WTC11 (cell line): ENCODE measurements around the gene SDC1. TPM values are rescaled to one million over a fixed set of nuclear protein-coding genes. Genes with fewer than 3 reads are reported as not detected.

Experiments
- ATAC-seq: fragments of 200-7000 bp; cut with Tn5 transposase; 2 replicates; pipeline ENCODE4 v1.10.0; 2021; ENCODE audit warnings: mild to moderate bottlenecking, moderate library complexity
- CTCF ChIA-PET: fragments of 300-600 bp; sonication (Branson Sonifier 250); formaldehyde crosslinking; loops from one replicate; lab custom pipeline; 2021; ENCODE audit warnings: antibody characterized with exemption; lab: Charles Lee
- POLR2A ChIA-PET: fragments of 350-600 bp; sonication (Branson Sonifier 250); formaldehyde crosslinking; loops from one replicate; lab custom pipeline; 2021; ENCODE audit warnings: antibody characterized with exemption; lab: Charles Lee
- DNase-seq: peaks from one replicate; pipeline ENCODE4 v3.0.0; 2021; ENCODE audit warnings: low spot score
- H3K27ac Mint-ChIP-seq: 2 replicates; pipeline ENCODE4 v1.8.0; 2021; ENCODE audit warnings: mixed read lengths
- H3K27me3 Mint-ChIP-seq: 2 replicates; pipeline ENCODE4 v1.8.0; 2021; ENCODE audit warnings: low read depth, mild to moderate bottlenecking, moderate library complexity, mixed read lengths
- H3K36me3 Mint-ChIP-seq: 2 replicates; pipeline ENCODE4 v1.8.0; 2021; ENCODE audit warnings: mixed read lengths
- H3K4me1 Mint-ChIP-seq: 2 replicates; pipeline ENCODE4 v1.8.0; 2022; ENCODE audit warnings: mixed read lengths
- H3K4me3 Mint-ChIP-seq: 2 replicates; pipeline ENCODE4 v1.8.0; 2021; ENCODE audit warnings: mild to moderate bottlenecking, moderate library complexity, mixed read lengths
- H3K9me3 Mint-ChIP-seq: 2 replicates; pipeline ENCODE4 v1.8.0; 2021; ENCODE audit warnings: mixed read lengths
- AR ChIP-seq: fragments of 250-450 bp; sonication (Bioruptor Pico); IDR thresholded peaks from 2 replicates; pipeline ENCODE4 v1.9.0; 2021; ENCODE audit warnings: mild to moderate bottlenecking
- CREB1 ChIP-seq: sonication (generic); formaldehyde crosslinking; IDR thresholded peaks from 2 replicates; pipeline ENCODE4 v1.8.0; 2023; ENCODE audit warnings: mild to moderate bottlenecking, missing genetic modification reagents
- ELF4 ChIP-seq: sonication (generic); formaldehyde crosslinking; IDR thresholded peaks from 2 replicates; pipeline ENCODE4 v1.8.1; 2022; ENCODE audit warnings: low read depth, mild to moderate bottlenecking, moderate library complexity, missing genetic modification reagents
- JAZF1 ChIP-seq: fragments of 250-450 bp; sonication (Bioruptor Pico); IDR thresholded peaks from 2 replicates; pipeline ENCODE4 v1.9.0; 2021; ENCODE audit warnings: moderate library complexity, mild to moderate bottlenecking, inconsistent platforms
- MYBL2 ChIP-seq: sonication (generic); formaldehyde crosslinking; IDR thresholded peaks from 2 replicates; pipeline ENCODE4 v1.8.1; 2023; ENCODE audit warnings: mild to moderate bottlenecking, moderate library complexity, missing genetic modification reagents
- NR1H2 ChIP-seq: sonication (generic); formaldehyde crosslinking; IDR thresholded peaks from 2 replicates; pipeline ENCODE4 v1.9.0; 2021; ENCODE audit warnings: mild to moderate bottlenecking, moderate library complexity, missing genetic modification reagents
- RORB ChIP-seq: fragments of 250-450 bp; sonication (Bioruptor Pico); IDR thresholded peaks from 2 replicates; pipeline ENCODE4 v1.9.0; 2021; ENCODE audit warnings: mild to moderate bottlenecking
- ZNF219 ChIP-seq: sonication (generic); formaldehyde crosslinking; IDR thresholded peaks from 2 replicates; pipeline ENCODE4 v1.8.0; 2023; ENCODE audit warnings: missing genetic modification reagents, mild to moderate bottlenecking, borderline replicate concordance
- ZNF232 ChIP-seq: sonication (generic); formaldehyde crosslinking; IDR thresholded peaks from 2 replicates; pipeline ENCODE4 v1.8.0; 2022; ENCODE audit warnings: mild to moderate bottlenecking, missing genetic modification reagents
- ZNF396 ChIP-seq: fragments of 250-450 bp; sonication (Bioruptor Pico); IDR thresholded peaks from 2 replicates; pipeline ENCODE4 v1.8.0; 2021; ENCODE audit warnings: mild to moderate bottlenecking, moderate library complexity, borderline replicate concordance
- total RNA-seq: library from RNA; stranded (reverse); gene quantifications from 3 replicates; pipeline ENCODE4 v1.2.3, GENCODE V29; 2021
- TF ChIP-seq, protein P1 (sequence below): sonication (generic); formaldehyde crosslinking; IDR thresholded peaks from 2 replicates; pipeline ENCODE4 v1.8.0; 2022; ENCODE audit warnings: mild to moderate bottlenecking, missing genetic modification reagents
- TF ChIP-seq, protein P2 (sequence below): fragments of 250-450 bp; sonication (Bioruptor Pico); IDR thresholded peaks from 2 replicates; pipeline ENCODE4 v1.9.0; 2021; ENCODE audit warnings: mild to moderate bottlenecking
- TF ChIP-seq, protein P3 (sequence below): sonication (generic); formaldehyde crosslinking; IDR thresholded peaks from 2 replicates; pipeline ENCODE4 v1.8.1; 2022; ENCODE audit warnings: missing genetic modification reagents, borderline replicate concordance
- TF ChIP-seq, protein P4 (sequence below): sonication (generic); formaldehyde crosslinking; IDR thresholded peaks from 2 replicates; pipeline ENCODE4 v1.8.1; 2023; ENCODE audit warnings: mild to moderate bottlenecking, missing genetic modification reagents
- TF ChIP-seq, protein P5 (sequence below): fragments of 250-450 bp; sonication (Bioruptor Pico); IDR thresholded peaks from 2 replicates; pipeline ENCODE4 v2.1.2; 2022; ENCODE audit warnings: mild to moderate bottlenecking, moderate library complexity

SDC1 gene
- total RNA-seq, 1 experiment from 2014 or later: 52.6 TPM

GRCh38 chr2:20169796-20170703, 54.9 kb downstream of the SDC1 start:
- Mint-ChIP-seq H3K27ac (no peak overlapping the region), H3K36me3 (no peaks in the 10 kb centered on the region)
- no peak for TF ChIP-seq ELF4 (CRISPR knock-in tag)
- TF ChIP-seq, protein P1, sequence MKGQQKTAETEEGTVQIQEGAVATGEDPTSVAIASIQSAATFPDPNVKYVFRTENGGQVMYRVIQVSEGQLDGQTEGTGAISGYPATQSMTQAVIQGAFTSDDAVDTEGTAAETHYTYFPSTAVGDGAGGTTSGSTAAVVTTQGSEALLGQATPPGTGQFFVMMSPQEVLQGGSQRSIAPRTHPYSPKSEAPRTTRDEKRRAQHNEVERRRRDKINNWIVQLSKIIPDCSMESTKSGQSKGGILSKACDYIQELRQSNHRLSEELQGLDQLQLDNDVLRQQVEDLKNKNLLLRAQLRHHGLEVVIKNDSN (CRISPR knock-in tag): no peak
- TF ChIP-seq, protein P2, sequence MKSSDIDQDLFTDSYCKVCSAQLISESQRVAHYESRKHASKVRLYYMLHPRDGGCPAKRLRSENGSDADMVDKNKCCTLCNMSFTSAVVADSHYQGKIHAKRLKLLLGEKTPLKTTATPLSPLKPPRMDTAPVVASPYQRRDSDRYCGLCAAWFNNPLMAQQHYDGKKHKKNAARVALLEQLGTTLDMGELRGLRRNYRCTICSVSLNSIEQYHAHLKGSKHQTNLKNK (CRISPR knock-in tag): no peak
- no peak for TF ChIP-seq CREB1 (CRISPR knock-in tag)
- TF ChIP-seq ZNF232 (CRISPR knock-in tag): no peak
- TF ChIP-seq, protein P3, sequence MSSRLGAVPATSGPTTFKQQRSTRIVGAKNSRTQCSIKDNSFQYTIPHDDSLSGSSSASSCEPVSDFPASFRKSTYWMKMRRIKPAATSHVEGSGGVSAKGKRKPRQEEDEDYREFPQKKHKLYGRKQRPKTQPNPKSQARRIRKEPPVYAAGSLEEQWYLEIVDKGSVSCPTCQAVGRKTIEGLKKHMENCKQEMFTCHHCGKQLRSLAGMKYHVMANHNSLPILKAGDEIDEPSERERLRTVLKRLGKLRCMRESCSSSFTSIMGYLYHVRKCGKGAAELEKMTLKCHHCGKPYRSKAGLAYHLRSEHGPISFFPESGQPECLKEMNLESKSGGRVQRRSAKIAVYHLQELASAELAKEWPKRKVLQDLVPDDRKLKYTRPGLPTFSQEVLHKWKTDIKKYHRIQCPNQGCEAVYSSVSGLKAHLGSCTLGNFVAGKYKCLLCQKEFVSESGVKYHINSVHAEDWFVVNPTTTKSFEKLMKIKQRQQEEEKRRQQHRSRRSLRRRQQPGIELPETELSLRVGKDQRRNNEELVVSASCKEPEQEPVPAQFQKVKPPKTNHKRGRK: no peak
- no peak for TF ChIP-seq RORB (CRISPR knock-in tag)
- TF ChIP-seq JAZF1 (CRISPR knock-in tag): no peak
- no peak for TF ChIP-seq ZNF219 (CRISPR knock-in tag)
- TF ChIP-seq MYBL2: no peak
- TF ChIP-seq AR (CRISPR knock-in tag): no peak
- TF ChIP-seq, protein P4, sequence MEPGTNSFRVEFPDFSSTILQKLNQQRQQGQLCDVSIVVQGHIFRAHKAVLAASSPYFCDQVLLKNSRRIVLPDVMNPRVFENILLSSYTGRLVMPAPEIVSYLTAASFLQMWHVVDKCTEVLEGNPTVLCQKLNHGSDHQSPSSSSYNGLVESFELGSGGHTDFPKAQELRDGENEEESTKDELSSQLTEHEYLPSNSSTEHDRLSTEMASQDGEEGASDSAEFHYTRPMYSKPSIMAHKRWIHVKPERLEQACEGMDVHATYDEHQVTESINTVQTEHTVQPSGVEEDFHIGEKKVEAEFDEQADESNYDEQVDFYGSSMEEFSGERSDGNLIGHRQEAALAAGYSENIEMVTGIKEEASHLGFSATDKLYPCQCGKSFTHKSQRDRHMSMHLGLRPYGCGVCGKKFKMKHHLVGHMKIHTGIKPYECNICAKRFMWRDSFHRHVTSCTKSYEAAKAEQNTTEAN (CRISPR knock-in tag): no peak
- TF ChIP-seq, protein P5, sequence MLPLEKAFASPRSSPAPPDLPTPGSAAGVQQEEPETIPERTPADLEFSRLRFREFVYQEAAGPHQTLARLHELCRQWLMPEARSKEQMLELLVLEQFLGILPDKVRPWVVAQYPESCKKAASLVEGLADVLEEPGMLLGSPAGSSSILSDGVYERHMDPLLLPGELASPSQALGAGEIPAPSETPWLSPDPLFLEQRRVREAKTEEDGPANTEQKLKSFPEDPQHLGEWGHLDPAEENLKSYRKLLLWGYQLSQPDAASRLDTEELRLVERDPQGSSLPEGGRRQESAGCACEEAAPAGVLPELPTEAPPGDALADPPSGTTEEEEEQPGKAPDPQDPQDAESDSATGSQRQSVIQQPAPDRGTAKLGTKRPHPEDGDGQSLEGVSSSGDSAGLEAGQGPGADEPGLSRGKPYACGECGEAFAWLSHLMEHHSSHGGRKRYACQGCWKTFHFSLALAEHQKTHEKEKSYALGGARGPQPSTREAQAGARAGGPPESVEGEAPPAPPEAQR: no peak
- TF ChIP-seq ZNF396 (CRISPR knock-in tag): no peak
- no peak for TF ChIP-seq NR1H2 (CRISPR knock-in tag)
- TF ChIP-seq, all 79 proteins: peak for 0
- CTCF ChIA-PET: interaction anchor here (1.1 to 1.4 kb wide), 4 partner anchors 10 to 64 kb away, joined by 3 to 9 read pairs (median 5); no protein-coding TSS in a partner anchor
- DNase-seq: no peak
- peaks cover 8% of the 10 kb centered on the region for H3K4me1 Mint-ChIP-seq
- H3K9me3 Mint-ChIP-seq: no peaks in the 10 kb centered on the region
- peak; percentile 11; the same call in 1 of the 2 replicates for ATAC-seq
- no peak overlapping the region for H3K4me3 Mint-ChIP-seq
- H3K27me3 Mint-ChIP-seq: no peaks in the 10 kb centered on the region
- POLR2A ChIA-PET: no interaction called here
